ENCODE results near the gene POLD3. TPM values are rescaled to one million over a fixed set of nuclear protein-coding genes. Genes with fewer than 3 reads are reported as not detected.

POLD3 gene
- polyA plus RNA-seq, 1 donor = 13.6 TPM

- DNase-seq = no peak
Measured at GRCh38 chr11:74673693-74674360, 81.4 kb downstream of the POLD3 start.

- DNase-seq = no peak
Measured at GRCh38 chr11:74675761-74676160, 83.4 kb downstream of the POLD3 start.

GRCh38 chr11:74676596-74676995, 84.2 kb downstream of the POLD3 start:
- no peak for DNase-seq

- no peak for DNase-seq
Measured at GRCh38 chr11:74677131-74677530, 84.7 kb downstream of the POLD3 start.

- DNase-seq = no peak
Measured at GRCh38 chr11:74678041-74678440, 85.7 kb downstream of the POLD3 start.

GRCh38 chr11:74678591-74679512, 86.5 kb downstream of the POLD3 start:
- no peak for DNase-seq

- no peak for DNase-seq
Measured at GRCh38 chr11:74679513-74679865, 87.1 kb downstream of the POLD3 start.

- DNase-seq = no peak
Measured at GRCh38 chr11:74680035-74680671, 87.8 kb downstream of the POLD3 start.

- no peak for DNase-seq
Measured at GRCh38 chr11:74680703-74681531, 88.5 kb downstream of the POLD3 start.

- no peak for DNase-seq
Measured at GRCh38 chr11:74681686-74682651, 89.6 kb downstream of the POLD3 start.

GRCh38 chr11:74682731-74683278, 90.4 kb downstream of the POLD3 start:
- DNase-seq = no peak

GRCh38 chr11:74683279-74683871, 91.0 kb downstream of the POLD3 start:
- peak; percentile 48 for DNase-seq

- no peak for DNase-seq
Measured at GRCh38 chr11:74683941-74684481, 91.6 kb downstream of the POLD3 start.

- no peak for DNase-seq
Measured at GRCh38 chr11:74684661-74685060, 92.3 kb downstream of the POLD3 start.

GRCh38 chr11:74685338-74685737, 93.0 kb downstream of the POLD3 start:
- DNase-seq = no peak

- peak; percentile 24 for DNase-seq
Measured at GRCh38 chr11:74685905-74686304, 93.5 kb downstream of the POLD3 start.

- no peak for DNase-seq
Measured at GRCh38 chr11:74686792-74687191, 94.4 kb downstream of the POLD3 start.

GRCh38 chr11:74687237-74688023, 95.0 kb downstream of the POLD3 start:
- DNase-seq = no peak

- no peak for DNase-seq
Measured at GRCh38 chr11:74689666-74690065, 97.3 kb downstream of the POLD3 start.

Measured in hindlimb muscle (tissue), 1 donor.